SKM-1 (cell line): ENCODE data around the gene PHYKPL.
"Not testable (repeated sequence)": the region's sequence is repeated elsewhere in the genome, so short reads cannot be mapped to it uniquely, and the experiment has no call there.

Experiments
- DNase-seq: peaks from one replicate; lab custom pipeline; 2025; ENCODE audit not compliant: unreplicated experiment; lab: John Stamatoyannopoulos, UW

Gene PHYKPL

GRCh38 chr5:178208540-178209227 is 23.9 kb downstream of the PHYKPL start:
- no peak for DNase-seq

DNA sequence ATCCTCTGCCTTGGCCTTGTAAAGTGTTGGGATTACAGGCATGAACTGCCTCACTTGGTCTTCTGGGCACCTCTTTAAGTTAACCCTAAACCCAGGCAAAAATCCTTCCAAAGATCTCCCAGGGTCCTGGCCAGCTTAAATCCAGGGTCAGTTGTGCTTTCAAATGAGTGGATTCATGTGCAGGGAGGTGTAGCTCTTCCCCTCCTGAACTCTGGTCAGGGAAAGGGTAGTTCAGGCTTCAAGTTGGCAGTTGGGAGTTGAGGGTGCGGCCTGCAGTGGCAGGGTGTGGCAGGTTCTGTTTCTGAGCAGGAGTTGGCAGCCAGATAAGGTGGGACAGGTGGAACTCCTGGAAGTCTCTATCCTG is 24.7 kb downstream of the PHYKPL start:
- no peak for DNase-seq

DNA sequence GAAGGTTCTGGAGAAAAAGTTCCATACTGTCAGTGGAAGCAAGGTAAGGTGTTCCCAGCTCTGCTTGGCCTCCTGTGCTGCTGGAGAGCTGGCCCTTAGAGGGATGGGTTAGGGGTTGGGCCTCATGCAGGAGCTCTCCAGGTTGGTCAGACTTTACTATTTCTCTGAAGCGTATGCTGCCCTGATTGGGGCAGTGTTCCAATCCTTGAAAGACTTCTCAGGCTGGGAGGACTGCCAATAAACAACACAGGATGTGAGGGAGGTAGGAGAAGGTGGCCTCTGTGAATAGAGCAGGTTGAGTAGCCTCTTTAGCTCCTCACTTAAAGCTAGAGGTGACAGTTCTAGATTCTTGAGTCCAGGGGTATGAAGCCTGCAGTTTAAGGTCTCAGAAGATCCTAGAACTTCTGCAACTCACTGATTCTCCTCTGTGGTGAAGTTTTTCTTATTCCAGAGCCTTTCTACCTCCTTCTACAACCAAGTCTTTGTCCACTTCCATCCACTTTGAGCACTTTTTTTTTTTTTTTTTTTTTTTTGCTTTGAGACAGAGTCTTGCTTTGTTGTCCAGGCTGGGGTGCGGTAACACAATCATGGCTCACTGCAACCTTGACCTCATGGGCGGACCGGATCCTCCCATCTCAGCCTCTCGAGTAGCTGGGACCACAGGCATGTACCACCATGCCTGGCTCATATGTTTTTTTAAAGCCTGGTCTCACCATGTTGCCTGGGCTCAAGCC is 25.3 kb downstream of the PHYKPL start:
- no peak for DNase-seq

GRCh38 chr5:178206166-178207101 is 26.2 kb downstream of the PHYKPL start:
- DNase-seq, result no peak

GRCh38 chr5:178205749-178206047 is 26.9 kb downstream of the PHYKPL start:
- DNase-seq, result no peak

DNA sequence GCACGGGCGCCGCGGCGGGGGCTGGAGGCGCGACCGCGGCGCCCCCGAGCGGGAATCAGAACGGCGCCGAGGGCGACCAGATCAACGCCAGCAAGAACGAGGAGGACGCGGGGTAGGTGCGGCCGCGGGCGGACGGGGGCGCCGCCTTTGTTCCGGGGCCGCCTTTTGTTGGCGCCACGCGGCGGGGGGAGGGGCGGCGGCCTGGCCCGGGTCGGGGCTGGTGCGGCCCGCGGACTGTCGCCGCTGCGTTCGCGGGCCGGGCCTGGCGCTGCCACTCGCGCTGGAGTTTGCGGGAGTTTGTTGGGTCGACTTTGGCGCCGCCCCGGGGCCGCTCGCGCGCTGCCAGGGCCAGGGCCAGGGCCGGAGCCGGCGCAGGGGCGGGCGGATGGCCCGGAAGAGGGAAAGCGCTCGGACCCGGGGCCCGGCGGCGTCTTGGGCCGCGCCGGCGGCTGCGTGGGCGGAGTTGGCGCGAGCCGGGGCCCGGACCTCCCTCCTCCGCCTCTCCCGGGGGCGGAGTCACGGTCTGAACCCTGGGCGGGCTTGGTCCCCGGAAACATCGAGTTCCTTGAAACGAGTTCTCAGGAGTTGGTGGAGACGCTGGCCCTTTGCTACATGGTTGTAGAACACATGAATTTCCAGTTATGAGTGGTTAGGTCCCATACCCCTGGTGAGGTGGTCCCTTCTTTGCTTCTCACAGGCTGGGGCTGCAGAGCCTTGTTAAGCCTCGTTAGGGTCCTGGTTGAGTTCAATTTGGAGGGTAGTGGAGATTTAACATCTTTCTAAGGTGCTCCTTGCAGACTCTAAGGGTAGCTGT is 27.5 kb downstream of the PHYKPL start:
- peak; percentile 39 for DNase-seq

DNA sequence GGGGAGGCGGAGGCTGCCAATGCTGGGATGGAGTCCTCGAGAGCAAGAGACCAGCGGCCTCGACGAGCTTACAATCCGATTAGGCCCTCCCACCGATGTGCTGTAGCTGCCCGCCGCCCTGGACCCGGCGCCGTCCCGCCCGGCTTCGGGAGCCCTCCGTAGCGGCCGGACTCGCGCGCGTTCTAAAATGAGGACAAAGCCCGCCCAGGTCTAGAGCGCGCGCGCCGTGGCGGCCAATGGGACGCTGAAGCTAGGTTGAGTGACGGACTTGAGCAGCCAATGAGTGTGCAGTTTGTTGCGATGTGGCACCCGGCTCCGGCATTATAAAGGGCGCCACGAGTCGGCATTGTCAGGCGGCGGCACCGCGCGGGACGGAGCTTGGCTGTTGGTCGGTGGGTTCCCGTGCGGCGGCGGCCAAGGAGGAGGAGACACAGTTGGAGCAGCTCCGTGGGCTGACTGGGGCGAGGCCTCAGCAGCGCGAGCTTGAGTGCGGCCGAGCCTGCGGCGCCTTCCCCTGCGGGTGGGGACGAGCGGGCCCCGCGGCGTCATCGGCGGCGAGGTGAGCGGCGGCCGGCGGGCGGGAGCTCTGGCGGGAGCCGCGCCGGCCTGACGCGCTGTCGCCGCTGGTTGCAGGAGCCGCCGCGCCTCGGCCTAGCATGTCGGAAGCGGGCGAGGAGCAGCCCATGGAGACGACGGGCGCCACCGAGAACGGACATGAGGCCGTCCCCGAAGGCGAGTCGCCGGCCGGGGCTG is 28.2 kb downstream of the PHYKPL start, which contains the start of gene HNRNPAB:
HNRNPAB (plus strand) TSS at position 352 of the 753 bp plus-strand sequence; CDS start at position 657, 305 bp downstream.
- DNase-seq, result peak; percentile 75

DNA sequence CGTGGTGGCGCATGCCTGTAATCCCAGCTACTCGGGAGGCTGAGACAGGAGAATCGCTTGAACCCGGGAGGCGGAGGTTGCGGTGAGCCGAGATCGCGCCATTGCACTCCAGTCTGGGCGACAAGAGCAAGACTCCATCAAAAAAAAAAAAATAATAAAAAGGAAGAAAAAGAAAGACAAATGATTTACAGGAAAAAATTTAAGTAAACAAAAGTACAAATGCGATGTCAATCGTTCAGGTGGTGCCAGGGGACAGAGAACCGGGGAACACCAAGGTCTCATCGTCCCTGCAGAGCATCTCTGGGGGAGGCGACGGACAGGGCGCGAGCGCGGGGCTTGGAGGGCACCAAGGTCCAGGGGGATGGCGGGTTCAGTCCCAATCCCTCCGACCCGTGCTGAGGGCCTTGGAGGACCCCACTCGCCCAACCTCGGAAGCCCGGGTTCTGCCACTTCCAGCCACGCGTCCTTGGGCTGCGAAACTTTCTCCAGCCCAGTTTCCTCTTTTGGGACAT is 28.9 kb downstream of the PHYKPL start:
- no peak for DNase-seq

DNA sequence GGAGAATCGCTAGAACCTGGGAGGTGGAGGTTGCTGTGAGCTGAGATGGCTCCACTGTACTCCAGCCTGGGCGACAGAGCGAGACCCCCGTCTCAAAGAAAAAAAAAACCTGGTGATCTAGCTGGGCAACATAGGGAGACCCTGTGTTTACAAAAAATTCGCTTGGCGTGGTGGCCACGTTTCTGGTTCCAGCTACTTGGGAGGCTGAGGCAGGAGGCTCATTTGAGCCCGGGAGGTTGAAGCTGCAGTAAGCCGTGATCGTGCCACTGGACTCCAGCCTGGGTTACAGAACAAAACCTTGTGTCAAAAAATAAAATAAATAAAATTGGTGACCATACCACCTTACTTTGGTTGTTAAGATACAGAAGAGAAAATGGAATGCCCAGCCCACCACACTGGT is 30.1 kb downstream of the PHYKPL start:
- DNase-seq, result no peak

GRCh38 chr5:178201927-178202235 is 30.7 kb downstream of the PHYKPL start:
- DNase-seq, result no peak

DNA sequence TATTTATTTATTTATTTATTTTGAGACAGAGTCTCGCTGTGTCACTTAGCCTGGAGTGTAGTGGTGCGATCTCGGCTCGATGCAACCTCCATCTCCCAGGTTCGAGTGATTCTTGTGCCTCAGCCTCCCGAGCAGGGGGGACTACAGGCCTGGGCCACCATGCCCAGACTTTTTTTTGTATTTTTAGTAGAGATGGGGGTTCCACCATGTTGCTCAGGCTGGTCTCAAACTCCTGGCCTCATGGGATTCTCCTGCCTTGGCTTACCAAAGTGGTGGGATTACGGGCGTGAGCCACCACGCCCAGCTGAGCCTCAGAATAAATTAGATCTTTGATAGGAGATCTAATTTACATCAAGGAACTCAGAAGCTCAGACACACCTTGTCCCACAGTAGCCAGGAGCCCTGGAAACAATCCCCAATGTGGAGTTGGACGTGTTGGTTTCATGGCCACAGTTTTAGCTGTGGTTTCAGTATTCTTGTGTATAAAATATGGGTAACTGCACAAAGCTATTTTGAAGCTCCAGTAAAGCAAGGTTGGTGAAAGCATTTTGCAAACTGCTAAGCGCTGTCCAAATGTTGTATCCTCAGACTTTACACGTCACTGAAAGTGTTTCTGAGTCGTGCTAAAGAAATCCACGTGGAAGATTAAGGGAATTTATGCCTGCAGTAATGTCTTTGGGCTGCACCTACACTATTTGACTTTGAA is 31.2 kb downstream of the PHYKPL start:
- no peak for DNase-seq

DNA sequence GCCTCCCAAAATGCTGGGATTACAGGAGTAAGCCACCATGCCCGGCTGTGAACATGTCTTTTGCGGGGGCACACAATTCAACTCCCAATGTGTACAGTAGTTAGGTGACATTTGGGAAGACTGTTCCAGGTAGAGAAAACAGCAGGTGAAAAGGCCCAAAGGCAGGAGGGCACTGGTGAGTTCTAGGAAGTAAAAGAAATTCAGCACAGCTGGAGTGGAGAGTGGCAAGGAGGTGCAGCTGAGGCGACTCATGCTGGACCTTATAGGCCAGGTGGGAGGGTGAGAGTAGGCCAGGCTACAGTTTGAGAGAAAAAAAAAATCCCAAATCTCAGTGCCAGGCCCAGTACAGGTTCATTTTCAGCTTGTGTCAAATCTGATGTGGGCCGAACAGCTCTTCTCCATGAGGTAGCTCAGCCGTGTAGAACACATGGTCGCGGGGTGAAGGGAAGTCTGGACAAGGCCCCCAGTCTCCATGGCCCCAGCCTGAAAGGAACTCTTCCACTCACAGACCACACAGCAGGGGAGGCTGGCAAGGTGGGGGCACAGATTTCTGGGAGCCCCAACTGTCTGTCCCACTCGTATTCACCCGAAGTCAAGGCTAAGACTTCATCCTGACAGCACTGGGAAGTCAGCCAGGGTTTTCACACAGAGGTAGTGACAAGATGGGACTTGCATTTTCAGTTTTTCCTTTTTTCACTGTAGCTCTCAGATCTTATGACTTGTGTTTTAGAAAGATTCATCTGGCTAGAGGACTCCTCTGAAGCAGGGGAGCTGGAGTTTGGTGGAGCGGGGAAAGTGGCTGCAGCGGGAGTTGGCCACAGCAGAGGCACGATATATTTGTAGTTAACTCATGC is 32.8 kb downstream of the PHYKPL start:
- DNase-seq, result no peak

GRCh38 chr5:178198706-178199105 is 33.9 kb downstream of the PHYKPL start:
- DNase-seq, result no peak

GRCh38 chr5:178198151-178198550 is 34.5 kb downstream of the PHYKPL start:
- not testable (repeated sequence) for DNase-seq

- DNase-seq, result no peak
Measured at GRCh38 chr5:178196986-178197385, 35.6 kb downstream of the PHYKPL start.

GRCh38 chr5:178196281-178196812 is 36.3 kb downstream of the PHYKPL start:
- DNase-seq, result no peak

- no peak for DNase-seq
Measured at GRCh38 chr5:178194026-178194425, 38.6 kb downstream of the PHYKPL start.

DNA sequence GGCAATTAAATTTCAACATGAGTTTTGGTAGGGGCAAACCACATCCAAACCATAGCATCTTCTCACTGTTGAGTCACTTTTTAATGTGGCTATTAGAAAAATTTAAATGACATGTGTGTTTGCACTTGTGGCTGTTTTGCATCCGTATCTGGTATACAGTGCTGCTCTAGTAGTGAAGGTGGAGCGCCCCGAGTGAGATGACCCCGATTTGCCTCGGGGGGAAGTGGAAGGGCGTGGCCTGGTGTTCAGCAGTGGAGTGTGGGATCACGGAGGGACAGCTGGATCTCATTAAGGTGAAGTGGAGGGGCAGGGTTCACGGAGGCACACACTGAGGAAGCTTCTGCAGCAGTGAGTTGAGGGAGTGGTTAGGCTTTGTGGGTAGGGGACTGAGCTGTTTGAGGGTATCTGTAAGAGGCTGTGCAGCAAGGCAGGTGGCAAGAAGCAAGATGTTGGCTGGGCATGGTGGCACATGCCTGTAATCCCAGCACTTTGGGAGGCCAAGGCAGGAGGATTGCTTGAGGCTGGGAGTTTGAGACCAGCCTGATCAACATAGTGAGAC is 39.3 kb downstream of the PHYKPL start:
- DNase-seq, result no peak
